ENCODE measurements around the gene RNF34.

RNF34 gene

GRCh38 chr12:121439715-121440114 lies 39.8 kb downstream of the RNF34 start:
- no peak for DNase-seq (ENCODE audit: low spot score)

GRCh38 chr12:121440768-121441167 lies 40.9 kb downstream of the RNF34 start:
- DNase-seq (ENCODE audit: low spot score), result no peak

GRCh38 chr12:121441555-121441954 lies 41.6 kb downstream of the RNF34 start:
- no peak for DNase-seq (ENCODE audit: low spot score)

DNA sequence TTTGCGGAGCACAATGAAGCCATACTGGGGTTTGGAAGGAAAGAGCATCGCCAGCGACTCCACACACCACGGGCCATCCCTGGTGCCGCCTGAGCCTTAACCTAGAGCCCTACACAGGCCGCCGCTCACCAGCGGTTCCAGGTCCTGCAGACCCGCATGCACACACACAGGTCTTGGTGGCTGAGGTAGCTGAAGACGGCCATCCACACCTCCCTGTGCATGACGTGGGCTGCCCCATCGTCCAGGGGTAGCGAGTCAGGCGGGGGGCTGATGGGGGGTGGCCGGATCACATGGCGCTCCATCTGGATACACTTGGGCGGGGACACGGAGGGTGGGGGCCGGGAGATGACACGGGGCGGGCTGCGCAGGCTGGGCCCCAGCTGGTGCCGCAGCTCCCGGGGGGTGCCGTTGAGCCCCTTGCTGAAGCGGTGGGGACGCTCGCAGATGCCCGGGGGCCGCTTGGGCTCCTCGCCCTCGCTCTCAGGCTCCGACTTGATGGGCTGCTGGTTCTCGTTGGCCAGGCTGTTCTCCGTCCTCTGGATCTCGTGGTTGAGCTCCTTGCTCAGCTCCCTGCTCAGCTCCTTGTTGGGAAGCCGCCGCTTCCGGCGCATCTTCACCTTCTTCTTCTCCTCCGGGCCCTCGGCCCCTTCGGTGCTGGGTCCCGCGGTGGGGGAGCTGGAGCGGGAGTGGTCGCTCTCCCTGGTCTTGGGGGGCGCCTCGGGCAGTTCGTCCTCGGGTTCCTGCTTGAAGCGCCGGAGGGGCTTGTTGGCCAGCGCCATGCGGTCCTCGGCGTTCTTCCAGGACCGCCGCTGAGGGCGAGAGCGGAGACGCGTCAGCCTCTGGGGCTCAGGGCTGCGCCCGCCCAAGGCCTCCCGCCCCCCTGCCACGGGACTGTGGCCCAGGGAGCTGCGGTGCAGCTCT lies 42.4 kb downstream of the RNF34 start:
- DNase-seq (ENCODE audit: low spot score), result no peak

- peak; percentile 85 for DNase-seq (ENCODE audit: low spot score)
These were observed 43.4 kb downstream of the RNF34 start for GRCh38 chr12:121443193-121443870.

- DNase-seq (ENCODE audit: low spot score), result peak; percentile 67
These were observed 44.3 kb downstream of the RNF34 start for GRCh38 chr12:121443911-121444841.

DNA sequence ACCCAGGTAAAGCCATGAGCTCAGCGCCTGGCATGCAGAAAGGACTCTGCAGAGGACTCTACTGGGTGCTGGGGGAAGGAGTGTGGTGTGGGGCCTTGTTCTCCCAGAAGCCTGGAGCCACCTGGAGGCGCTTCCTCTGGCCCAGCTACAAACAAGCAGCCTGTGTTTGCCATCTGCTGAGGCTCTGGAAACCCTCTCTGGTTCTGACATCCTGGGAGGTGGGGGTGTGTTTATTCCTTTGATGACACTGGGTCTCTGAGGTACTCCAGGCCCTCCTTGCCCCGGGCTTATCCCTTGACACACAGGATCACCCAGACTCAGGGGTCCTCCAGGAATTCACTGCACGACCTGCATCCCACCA lies 44.9 kb downstream of the RNF34 start:
- DNase-seq (ENCODE audit: low spot score), result no peak

DNA sequence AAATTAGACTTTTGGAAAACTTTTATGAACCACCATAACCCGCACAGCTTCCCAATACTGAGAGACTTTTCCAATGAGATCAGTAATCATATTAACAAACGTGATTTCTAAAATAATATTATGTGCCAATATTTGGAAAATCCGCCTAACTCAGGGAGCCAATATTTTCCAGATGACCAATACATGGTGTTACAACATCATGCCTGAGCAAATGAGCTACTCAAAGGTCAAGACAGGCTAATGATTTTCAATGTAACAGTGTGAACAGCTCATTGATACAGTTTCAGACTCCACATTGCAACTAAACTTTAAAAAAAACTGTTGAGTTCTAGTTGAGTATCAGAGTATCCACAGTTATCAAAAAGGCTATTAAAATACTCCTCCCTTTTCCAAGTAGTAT lies 46.8 kb downstream of the RNF34 start:
- no peak for DNase-seq (ENCODE audit: low spot score)

- DNase-seq (ENCODE audit: low spot score), result no peak
These were observed 48.9 kb downstream of the RNF34 start for GRCh38 chr12:121448771-121449315.

GRCh38 chr12:121451961-121452339 lies 52.0 kb downstream of the RNF34 start:
- no peak for DNase-seq (ENCODE audit: low spot score)

GRCh38 chr12:121452340-121452984 lies 52.5 kb downstream of the RNF34 start:
- DNase-seq (ENCODE audit: low spot score), result no peak

DNA sequence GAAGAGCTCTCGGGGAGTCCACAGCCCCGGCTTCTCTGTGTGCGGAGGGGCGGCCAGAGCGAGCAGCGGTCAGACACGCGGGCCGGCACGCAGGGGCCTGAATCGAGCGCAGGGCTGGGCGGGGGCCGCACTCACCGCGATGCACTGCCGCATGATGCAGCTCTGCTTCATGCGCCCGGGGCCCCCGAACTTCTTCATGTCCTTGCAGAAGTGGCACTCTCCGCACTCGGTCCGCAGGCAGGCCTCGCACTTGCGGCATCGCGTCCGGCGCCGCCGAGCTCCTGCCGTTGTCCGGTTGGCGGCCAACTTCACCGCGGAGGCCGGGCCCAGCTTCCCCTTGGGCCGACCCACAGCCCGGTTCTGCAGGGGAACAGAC lies 53.1 kb downstream of the RNF34 start:
- no peak for DNase-seq (ENCODE audit: low spot score)

- DNase-seq (ENCODE audit: low spot score), result no peak
These were observed 53.7 kb downstream of the RNF34 start for GRCh38 chr12:121453629-121454028.

- no peak for DNase-seq (ENCODE audit: low spot score)
These were observed 55.0 kb downstream of the RNF34 start for GRCh38 chr12:121454921-121455320.

- DNase-seq (ENCODE audit: low spot score), result no peak
These were observed 56.0 kb downstream of the RNF34 start for GRCh38 chr12:121455766-121456420.

- DNase-seq (ENCODE audit: low spot score), result no peak
These were observed 56.6 kb downstream of the RNF34 start for GRCh38 chr12:121456551-121456950.

DNA sequence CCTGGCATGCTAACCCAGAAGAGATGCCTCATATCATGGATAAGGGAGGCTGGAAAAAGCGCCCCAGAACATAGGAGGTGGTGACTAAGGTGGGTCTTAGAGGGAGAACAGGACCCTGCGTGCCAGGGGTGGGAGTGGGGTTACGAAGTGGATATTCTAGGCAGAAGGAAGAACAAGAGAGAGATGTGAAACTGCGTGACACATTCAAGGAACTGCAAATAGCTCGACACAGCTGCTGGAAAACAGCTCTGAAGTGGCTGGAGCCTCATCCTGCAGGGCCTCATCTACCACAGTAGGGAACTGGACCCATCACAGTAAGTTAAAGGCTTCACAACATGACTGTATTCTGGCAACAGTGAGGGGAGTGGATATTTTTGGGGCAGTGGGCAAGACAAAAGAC lies 61.1 kb downstream of the RNF34 start:
- DNase-seq (ENCODE audit: low spot score), result peak; percentile 47

DNA sequence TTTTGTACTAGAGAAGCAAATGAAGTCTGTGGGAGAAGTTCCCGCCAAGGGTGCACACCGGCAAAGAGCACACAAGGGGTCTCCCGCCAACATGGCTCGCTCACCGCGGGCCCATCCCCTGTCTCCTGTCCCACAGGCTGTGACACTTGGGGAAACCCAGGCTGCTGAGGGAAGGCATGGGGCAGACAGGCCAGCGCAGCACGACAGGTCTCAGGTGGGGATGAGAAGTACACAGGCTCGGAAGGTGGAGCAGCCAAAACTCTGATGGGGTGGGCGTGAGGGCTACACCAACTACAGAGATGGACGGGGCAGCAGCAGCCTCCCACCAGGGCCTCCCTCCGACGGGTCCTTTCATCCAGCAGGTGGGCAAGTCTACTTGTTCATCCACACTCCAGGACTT lies 64.4 kb downstream of the RNF34 start:
- DNase-seq (ENCODE audit: low spot score), result no peak

DNA sequence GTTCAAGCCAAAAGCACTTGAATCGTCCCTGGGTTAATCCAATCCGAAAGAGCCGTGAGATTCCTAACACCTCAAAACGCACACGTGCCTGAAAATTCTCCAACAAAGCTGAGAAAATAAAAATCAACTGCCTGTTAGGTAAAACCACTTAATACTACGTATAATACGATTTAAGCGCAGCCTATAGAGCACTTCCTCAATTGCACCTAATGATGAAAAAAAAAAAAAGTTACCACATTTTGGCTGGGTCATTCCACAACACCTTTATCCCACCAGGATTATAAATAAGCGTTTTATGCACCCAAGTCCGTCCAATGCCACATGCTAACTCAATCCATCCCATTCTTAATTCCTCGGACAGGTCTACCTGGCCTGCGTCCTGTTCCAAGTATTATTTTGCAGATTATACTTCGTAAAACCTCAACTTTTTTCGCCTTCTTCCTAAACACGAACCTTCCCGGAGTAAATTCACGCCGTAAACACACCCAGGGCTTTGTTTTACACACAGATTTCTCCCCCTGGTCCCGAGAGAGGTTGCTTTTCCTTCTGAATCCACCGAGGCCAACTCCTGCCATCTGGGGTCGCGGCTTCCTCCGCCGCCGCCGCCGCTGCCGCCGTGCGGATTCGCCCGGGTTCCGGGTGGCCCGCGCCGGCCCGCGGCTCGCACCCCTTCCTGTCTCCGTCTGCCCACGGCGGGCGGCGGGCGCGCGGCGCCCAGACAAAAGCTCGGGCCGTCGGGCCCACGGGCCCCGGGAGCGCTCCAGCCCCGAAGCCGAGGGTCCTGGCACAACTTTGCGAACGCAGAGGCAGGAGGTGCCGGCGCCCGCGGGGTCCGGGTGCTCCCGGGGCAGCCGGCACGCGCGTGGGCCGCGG lies 66.2 kb downstream of the RNF34 start:
- no peak for DNase-seq (ENCODE audit: low spot score)
